ELR (cell line): ENCODE results near the gene TFAP2A.

ENCODE experiments used
- DNase-seq: peaks from one replicate; pipeline ENCODE4 v3.0.0-alpha.2; 2015; ENCODE audit warnings: low read depth

Gene TFAP2A

GRCh38 chr6:10399451-10399850 lies 15.4 kb downstream of the TFAP2A start:
- DNase-seq: no peak

DNA sequence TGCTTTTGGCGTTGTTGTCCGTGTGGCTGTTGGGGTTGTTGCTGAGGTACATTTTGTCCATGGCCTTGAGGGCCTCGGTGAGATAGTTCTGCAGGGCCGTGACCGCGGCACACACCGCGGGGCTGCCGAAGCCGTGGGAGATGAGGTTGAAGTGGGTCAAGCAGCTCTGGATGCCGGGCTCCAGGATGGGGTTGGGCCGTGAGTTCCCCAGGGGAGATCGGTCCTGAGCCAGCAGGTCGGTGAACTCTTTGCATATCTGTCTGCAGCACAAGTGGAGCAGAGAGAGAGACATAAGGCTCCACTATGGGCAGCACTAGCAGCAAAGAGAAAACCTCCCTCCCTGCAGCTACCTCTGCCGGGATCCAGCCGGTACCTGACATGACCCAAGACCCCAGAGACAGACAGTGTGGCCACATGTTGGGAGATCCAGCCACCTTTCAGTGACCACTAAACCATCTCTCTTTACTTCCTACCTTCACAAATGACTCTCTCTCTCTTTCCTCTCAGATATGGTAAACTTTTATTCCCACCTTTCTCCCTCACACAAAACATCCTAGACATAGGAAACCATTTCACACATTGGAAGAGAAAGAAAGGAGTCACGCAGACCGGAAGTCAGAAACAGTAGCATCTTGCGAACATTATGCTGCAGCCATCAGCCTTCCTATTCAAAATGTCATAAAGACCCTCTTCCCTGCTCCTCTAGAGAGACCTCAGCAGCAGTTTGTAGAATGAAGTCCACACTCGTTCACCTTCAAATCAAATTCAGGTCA lies 16.2 kb downstream of the TFAP2A start:
- DNase-seq: no peak

- DNase-seq: peak; percentile 63
Observed at GRCh38 chr6:10397756-10398445, 17.0 kb downstream of the TFAP2A start.

GRCh38 chr6:10396785-10397184 lies 18.1 kb downstream of the TFAP2A start:
- DNase-seq: no peak

- DNase-seq: no peak
Observed at GRCh38 chr6:10395704-10396546, 18.9 kb downstream of the TFAP2A start.

DNA sequence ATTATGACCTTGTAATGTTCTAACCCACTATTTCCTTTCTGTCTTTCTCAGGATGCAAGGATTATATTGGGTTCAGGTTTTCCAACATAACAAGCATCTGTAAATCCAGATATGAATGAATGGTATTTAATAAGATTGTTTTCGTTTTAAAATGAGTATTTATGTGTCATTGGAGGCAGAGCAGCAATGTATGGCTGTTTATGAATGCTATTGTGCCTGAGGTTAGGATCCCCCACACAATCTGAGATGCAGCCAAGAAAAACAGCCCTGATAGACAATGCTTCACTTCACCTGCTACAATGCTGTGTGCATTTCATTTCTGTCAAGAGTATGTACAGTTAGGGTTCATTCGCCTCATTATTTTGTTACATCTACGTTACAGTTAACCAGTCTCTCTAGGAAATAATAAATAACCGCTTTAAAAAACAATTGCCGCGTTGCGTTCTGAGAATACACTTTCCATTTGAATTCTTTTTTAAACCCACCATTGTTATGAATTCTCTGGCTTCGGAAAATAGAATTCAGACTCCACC lies 19.6 kb downstream of the TFAP2A start:
- DNase-seq: no peak

GRCh38 chr6:10393544-10394225 lies 21.2 kb downstream of the TFAP2A start:
- no peak for DNase-seq

DNA sequence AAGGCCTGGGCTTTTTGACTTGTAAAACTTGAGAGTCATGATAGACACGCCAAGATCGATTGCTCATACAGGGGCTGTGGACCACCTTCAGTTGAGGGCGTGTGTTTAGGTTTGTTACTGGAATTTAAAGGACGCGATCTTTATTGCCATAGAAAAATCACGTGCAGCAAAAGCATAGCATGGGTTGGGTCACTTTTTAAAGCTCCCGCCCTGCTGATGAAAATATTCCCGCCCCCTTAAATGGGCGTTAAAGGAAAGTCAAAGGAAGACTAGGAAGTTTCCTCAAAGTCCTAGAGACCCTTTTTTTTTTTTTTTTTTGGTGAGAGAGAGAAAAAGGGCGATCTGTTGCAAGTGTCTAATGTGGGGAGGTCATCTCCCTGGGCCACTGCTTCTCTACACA lies 23.1 kb downstream of the TFAP2A start:
- DNase-seq: no peak

DNA sequence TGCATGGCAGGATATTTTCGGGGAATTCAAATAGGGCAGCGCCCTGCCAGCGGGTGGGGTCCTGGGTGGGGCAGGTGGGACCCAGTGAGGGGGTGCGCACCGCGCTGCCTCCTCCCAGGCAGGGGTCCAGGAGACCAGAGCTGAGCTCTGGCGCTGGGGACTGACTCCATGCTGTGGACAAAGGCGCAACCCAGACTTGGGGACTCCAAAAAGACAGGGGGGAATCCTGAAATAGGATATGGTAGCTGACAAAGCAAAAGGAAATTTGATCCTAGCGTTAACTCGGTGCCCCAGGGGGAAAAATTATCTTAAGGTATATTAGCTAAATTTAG lies 23.6 kb downstream of the TFAP2A start:
- DNase-seq: no peak

DNA sequence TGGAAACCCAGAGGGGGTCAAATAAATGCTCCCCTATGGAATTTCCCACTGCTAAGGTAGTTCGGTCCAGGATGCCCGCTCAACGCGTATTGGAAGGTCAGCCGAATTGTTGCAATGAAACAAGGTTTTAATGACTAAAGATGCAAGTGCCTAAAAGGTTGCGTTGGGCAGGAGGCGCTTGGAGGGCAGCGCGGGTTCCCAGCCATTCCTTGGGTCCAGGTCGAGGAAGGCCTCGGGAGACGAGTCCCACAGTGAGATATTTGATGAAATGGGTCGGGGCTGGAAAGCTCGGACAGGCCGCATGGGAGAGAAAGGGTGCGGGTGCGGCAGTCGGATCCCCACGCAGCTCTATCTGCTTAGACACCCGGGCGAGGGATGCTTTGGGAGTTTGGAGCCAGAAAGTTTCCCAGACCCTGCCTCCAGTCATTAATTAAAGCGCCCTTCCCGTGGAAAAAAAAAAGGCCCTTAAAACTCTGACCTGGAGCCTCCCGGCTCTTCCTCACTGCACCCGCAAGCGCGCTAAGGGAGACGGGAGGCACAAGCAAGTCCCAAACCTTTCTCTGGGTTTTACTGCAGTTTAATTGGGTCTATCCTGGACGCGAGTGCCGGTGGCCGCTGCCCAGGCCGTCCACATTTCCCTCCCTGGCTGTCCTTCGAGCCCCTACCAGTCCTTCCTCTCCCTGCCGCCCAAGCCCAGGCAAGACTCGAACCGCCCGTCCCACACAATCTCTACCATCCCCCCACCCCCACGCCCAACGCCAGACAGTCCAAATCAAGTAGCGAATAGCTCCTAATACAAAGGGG lies 24.2 kb downstream of the TFAP2A start:
- DNase-seq: no peak

DNA sequence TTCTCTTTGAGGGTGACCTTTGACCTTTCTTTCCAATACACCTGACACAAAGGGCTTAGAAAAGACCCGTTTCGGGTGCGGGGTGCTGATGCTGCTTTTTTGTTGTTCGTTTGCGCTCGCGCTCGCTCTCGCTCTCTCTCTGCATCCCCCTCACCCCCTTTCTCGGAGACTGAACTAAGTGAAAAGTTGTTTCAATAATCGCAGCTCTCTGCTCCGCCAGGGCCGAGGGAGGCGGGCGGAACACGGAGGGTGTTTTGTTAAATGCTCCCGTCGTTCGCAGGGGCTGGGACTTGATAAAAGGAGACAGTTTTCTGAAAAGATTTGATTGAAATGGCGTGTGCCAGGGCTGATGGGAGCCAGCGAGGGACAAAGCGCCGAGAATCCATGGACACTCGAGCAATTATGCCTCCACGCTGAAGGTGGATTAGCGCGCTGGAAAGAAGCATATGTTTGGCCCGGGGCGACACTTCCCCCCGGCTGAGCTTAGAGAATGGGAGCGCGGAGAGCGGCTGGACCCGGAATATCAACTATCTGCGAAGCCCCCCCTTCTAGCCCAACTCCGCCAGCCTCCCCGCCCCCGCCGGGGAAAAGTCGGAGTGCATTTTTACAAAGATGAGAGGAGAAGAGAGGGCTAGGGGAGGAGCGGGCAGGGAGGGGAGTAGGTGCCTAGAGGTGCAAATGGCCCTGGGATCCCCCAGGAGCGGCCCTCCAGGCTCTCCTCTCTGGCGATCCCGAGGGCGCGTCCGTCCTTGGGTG lies 25.0 kb downstream of the TFAP2A start:
- no peak for DNase-seq

DNA sequence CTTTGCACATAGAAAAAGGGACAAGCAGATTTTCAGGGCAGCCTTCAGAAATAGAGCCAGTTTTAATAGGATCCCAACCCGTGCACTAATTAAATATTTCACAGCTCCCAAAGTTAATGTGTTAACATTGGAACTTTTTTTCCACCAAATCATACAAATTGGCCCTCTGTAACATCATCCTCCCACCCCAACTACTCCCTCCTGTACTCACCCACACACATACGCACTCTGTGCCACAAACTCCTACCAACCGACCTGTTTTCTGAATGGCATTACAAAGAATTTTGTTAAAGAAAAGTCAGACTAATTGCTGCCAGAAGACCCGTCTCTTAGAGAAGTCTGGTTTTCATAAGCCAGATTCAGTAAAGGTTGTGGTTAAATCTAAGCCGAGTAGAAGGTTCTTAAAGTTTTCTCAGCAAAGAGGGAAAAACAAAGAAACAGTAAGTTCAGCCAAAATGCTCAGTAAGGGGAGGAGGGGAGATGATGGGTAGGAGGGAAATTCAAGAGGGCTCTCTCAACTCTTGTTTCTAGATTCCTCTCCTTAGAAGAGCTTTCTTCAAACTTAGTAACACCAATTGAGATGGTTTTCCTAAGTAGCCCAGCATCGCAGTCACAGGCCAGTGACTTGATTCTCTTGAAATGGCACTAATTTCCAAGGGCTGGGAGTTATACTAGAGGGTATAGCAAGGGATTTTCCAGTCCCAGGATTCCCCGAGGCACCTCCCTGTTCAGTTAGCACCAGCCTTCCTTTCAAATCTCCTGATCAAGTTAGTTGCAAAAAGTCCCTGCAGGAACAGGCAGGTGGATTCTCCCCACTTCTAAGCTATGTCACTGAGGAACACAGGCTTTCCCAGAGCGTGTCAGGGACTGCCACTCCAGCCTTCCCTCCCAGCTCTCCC lies 27.9 kb downstream of the TFAP2A start:
- DNase-seq: no peak

- DNase-seq: no peak
Observed at GRCh38 chr6:10386220-10386619, 28.7 kb downstream of the TFAP2A start.

GRCh38 chr6:10385524-10386132 lies 29.2 kb downstream of the TFAP2A start:
- no peak for DNase-seq

- no peak for DNase-seq
Observed at GRCh38 chr6:10384610-10385523, 30.0 kb downstream of the TFAP2A start.

GRCh38 chr6:10384091-10384609 lies 30.7 kb downstream of the TFAP2A start:
- no peak for DNase-seq

DNA sequence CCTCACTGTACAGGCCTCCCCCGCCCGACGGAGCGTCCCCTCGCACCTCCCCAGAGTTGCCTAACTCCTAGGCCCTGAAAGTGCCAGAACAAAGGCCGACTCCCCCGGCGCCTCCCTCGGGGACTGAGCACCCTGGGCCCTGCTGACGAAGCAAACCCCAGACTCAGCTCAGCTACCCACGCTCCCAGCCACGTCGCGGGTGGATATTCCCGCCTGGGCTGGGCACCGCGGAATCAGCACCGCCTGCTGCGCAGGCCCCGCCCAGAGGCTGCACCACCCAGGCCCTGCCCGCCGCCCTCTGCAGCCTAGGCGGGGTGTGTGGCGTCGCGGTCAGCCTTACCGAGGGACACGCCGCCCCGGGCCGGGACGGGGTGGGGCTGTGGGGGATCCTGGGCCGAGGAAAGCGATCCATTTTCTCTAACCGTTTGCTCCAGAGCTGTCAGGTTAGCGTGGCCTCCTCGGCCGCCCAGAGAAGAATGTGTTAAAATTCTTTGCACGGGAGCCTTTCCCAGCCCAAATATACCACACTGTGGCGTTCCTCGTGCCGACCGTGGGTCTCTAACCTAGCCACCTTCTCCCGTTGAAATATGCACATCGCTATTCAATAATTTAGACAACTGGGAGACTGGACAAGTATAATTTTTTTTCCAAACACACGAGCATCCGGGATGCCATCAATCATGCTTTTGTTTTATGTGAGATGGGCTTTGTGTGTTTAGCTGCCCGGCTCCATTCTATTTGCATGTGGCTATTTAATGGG lies 31.4 kb downstream of the TFAP2A start:
- DNase-seq: peak; percentile 73
